Skeletal muscle satellite cell (primary cell): Measurements from ENCODE around the gene DNAH7.
"Not testable (repeated sequence)": the region's sequence is repeated elsewhere in the genome, so short reads cannot be mapped to it uniquely, and the experiment has no call there.

Source experiments
- H3K27me3 ChIP-seq: 2 replicates; pipeline ENCODE4 v1.7.0; 2013; ENCODE audit warnings: low read length; ENCODE audit not compliant: control insufficient read depth, insufficient read depth
- H3K36me3 ChIP-seq: 2 replicates; pipeline ENCODE4 v1.7.0; 2013; ENCODE audit warnings: mild to moderate bottlenecking, control low read depth, low read length; ENCODE audit not compliant: insufficient read depth
- H3K4me1 ChIP-seq: 2 replicates; pipeline ENCODE4 v1.7.0; 2013; ENCODE audit warnings: low read length; ENCODE audit not compliant: control insufficient read depth, insufficient read depth
- H3K4me2 ChIP-seq: 2 replicates; pipeline ENCODE4 v1.7.0; 2013; ENCODE audit warnings: mild to moderate bottlenecking, low read length
- H3K4me3 ChIP-seq: 2 replicates; pipeline ENCODE4 v1.7.0; 2013; ENCODE audit warnings: low read length
- H3K9ac ChIP-seq: 2 replicates; pipeline ENCODE4 v1.7.0; 2013; ENCODE audit warnings: mild to moderate bottlenecking, low read depth, low read length, moderate library complexity
- H3K9me3 ChIP-seq: replicated peaks from 2 replicates; pipeline ENCODE4 v1.7.0; 2013; ENCODE audit warnings: mild to moderate bottlenecking, control low read depth, low read length

The DNAH7 gene

DNA sequence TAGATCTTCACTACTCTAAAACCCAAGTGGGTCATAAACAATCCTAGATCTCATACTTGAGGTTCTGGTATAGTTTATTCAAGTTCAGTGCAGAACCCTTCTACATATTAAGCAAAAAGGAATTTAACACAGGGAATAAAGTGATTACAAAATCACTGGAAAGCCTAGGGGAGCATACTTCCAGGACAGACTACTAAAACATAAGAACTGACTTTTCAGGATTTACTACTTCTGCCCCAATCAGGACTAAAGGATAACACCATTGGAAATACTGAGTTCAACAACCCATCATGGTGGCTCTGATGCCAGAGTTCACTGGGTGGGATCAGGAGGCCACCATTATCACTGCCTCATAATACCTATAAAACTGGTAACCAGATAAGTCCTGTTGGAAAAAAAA, 123.6 kb downstream of the DNAH7 start:
- Histone ChIP-seq H3K4me2 (no peak overlapping the region), H3K9ac (no peak overlapping the region), H3K36me3 (no peaks in the 10 kb centered on the region), H3K4me3 (no peak overlapping the region), H3K4me1 (no peaks in the 10 kb centered on the region), H3K27me3 (no peaks in the 10 kb centered on the region), H3K9me3 (no peaks in the 10 kb centered on the region)

- H3K9ac ChIP-seq, result no peak overlapping the region
- no peaks in the 10 kb centered on the region for H3K36me3 ChIP-seq
- no peaks in the 10 kb centered on the region for H3K9me3 ChIP-seq
- H3K4me3 ChIP-seq, result no peak overlapping the region
- no peaks in the 10 kb centered on the region for H3K27me3 ChIP-seq
- peaks cover 3% of the 10 kb centered on the region for H3K4me1 ChIP-seq
- no peak overlapping the region for H3K4me2 ChIP-seq
Observed at GRCh38 chr2:195937176-195937575, 131.5 kb downstream of the DNAH7 start.

DNA sequence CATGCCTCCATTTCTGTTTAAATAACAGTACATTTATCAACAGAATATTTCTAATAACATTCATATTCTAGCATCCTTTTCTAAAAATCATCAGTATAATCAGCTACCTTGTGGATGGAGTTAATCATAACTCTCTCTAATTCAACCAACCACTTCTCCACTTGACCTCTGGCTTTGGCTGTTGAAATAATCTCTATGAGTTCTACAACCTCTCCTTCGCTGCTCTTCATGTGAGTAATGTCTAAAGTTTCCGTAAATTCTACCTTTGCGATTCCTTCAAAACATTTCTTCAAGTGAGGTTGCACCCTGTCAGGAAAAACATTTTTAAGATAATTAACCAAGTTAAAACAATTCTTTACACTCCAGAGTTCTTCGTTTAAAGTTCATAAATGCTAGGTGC, 134.2 kb downstream of the DNAH7 start:
- Histone ChIP-seq H3K4me1 (peaks cover 3% of the 10 kb centered on the region), H3K36me3 (no peaks in the 10 kb centered on the region), H3K4me2 (no peak overlapping the region), H3K9me3 (no peaks in the 10 kb centered on the region), H3K4me3 (no peak overlapping the region), H3K9ac (no peak overlapping the region), H3K27me3 (no peaks in the 10 kb centered on the region)

DNA sequence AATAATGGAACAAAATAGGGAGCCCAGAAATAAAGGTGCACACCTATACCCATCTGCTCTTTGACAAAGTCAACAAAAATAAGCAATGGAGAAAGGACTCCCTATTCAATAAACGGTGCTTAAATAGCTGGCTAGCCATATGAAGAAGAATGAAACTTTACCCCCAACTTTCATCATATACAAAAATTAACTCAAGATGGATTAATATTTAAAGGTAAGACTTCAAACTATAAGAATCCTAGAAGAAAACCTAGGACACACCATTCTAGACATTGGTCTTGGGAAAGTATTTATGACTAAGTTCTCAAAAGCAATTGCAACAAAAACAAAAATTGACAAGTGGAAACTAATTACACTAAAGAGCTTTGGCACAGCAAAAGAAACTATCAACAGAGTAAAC, 139.1 kb downstream of the DNAH7 start:
- H3K4me1 ChIP-seq, result no peaks in the 10 kb centered on the region
- no peaks in the 10 kb centered on the region for H3K27me3 ChIP-seq
- no peaks in the 10 kb centered on the region for H3K36me3 ChIP-seq
- H3K4me3 ChIP-seq, result no peak overlapping the region
- H3K4me2 ChIP-seq, result no peak overlapping the region
- no peak overlapping the region for H3K9ac ChIP-seq
- no peaks in the 10 kb centered on the region for H3K9me3 ChIP-seq

DNA sequence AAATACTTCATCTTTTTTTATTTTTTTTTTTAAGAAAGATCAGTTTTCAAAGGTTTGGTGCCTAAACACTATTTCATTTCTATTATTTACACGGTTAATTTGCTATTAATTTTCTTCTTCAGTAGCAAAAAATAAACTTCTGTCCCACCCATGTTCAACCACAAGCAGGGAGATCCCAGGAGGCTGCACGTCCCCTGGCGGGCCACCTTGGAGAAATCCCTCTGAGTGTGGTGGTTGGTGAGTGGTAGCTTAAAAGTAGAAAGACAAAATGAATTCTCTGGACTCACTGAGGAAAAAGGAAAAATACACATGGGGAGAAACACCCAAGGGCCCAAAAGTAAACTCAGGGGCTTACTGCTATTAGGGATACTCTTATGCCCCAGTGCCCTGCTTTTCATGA, 143.5 kb downstream of the DNAH7 start:
- H3K9ac ChIP-seq, result no peak overlapping the region
- H3K4me3 ChIP-seq, result no peak overlapping the region

GRCh38 chr2:195923889-195924288, 144.7 kb downstream of the DNAH7 start:
- no peak overlapping the region for H3K4me3 ChIP-seq
- H3K36me3 ChIP-seq, result no peaks in the 10 kb centered on the region
- no peaks in the 10 kb centered on the region for H3K27me3 ChIP-seq
- no peaks in the 10 kb centered on the region for H3K4me1 ChIP-seq
- no peak overlapping the region for H3K9ac ChIP-seq
- H3K9me3 ChIP-seq, result no peaks in the 10 kb centered on the region
- H3K4me2 ChIP-seq, result no peak overlapping the region

More for the DNA sequence above, 143.5 kb downstream of the DNAH7 start:
- Histone ChIP-seq H3K36me3 (no peaks in the 10 kb centered on the region), H3K27me3 (no peaks in the 10 kb centered on the region), H3K4me2 (no peak overlapping the region), H3K4me1 (no peaks in the 10 kb centered on the region), H3K9me3 (no peaks in the 10 kb centered on the region)

- not testable (repeated sequence) for H3K9me3 ChIP-seq, H3K9ac ChIP-seq, H3K4me1 ChIP-seq, H3K27me3 ChIP-seq, H3K4me3 ChIP-seq, H3K4me2 ChIP-seq, H3K36me3 ChIP-seq
Observed at GRCh38 chr2:195917021-195917600, 151.5 kb downstream of the DNAH7 start.

DNA sequence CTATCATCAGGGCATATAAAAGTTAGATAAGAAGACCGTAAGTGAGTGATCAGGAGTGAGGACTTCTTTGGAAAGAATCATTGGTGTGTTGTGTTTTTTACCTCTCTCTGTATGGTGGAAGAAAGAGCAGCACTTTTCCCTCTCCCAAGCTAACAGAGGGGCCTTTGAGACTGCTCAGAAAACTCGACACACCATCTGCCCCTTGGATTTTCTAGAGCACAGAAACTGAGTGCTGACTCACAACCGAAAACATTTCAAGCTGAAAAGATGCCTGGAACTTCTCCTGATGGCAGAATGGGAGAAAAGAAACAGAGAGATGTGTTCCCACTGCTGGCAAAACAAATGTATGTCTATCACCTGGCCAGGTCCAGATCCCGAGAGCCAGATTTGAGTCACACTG, 156.6 kb downstream of the DNAH7 start:
- Histone ChIP-seq H3K4me2 (no peak overlapping the region), H3K9me3 (no peaks in the 10 kb centered on the region), H3K27me3 (no peaks in the 10 kb centered on the region), H3K36me3 (no peaks in the 10 kb centered on the region), H3K4me3 (no peak overlapping the region), H3K4me1 (no peaks in the 10 kb centered on the region), H3K9ac (no peak overlapping the region)

GRCh38 chr2:195910570-195910969, 158.1 kb downstream of the DNAH7 start:
- Histone ChIP-seq H3K4me2 (no peak overlapping the region), H3K4me1 (no peaks in the 10 kb centered on the region), H3K9ac (no peak overlapping the region), H3K4me3 (no peak overlapping the region), H3K36me3 (no peaks in the 10 kb centered on the region), H3K9me3 (no peaks in the 10 kb centered on the region), H3K27me3 (no peaks in the 10 kb centered on the region)

DNA sequence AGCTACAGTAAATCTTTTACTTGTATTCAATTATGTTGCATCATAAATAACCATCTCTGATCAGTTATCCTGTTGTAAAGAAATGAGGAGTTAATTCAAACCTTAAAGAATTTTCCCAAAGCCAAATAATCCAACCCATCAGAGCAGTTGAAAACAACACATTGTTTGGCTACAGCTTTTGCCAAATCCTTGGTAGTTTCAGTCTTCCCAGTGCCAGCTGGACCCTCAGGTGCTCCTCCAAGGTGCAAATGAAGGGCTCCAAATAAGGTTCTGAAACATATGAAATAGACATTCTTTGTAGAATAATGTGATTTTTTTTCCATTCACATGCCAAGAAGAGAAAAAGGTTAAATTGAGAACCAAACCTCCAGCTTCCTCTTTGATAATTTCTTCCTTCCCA, 158.7 kb downstream of the DNAH7 start:
- Histone ChIP-seq H3K4me3 (no peak overlapping the region), H3K27me3 (no peaks in the 10 kb centered on the region), H3K9me3 (no peaks in the 10 kb centered on the region), H3K4me1 (no peaks in the 10 kb centered on the region), H3K36me3 (no peaks in the 10 kb centered on the region), H3K9ac (no peak overlapping the region), H3K4me2 (no peak overlapping the region)

DNA sequence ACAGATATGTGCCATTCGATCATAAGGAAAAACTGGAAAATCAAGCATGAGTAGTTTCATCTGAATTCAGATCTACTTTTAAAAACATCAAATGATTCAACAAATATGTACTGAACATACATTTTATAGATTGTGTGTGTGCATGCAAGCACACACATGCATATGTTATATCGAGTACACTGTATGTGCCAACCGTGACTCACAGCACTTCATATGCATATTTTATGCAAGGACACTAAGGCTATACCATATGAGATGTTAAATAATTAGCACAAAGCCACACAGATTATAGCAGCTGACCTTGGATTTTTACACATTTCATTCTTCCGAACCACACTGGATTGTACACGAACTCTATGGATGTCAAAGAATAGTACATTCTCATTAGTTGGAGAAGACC, 161.2 kb downstream of the DNAH7 start:
- Histone ChIP-seq H3K36me3 (no peaks in the 10 kb centered on the region), H3K9me3 (no peaks in the 10 kb centered on the region), H3K9ac (no peak overlapping the region), H3K4me3 (no peak overlapping the region), H3K27me3 (no peaks in the 10 kb centered on the region), H3K4me1 (no peaks in the 10 kb centered on the region), H3K4me2 (no peak overlapping the region)

- H3K4me3 ChIP-seq, result no peak overlapping the region
- H3K9me3 ChIP-seq, result no peaks in the 10 kb centered on the region
- H3K4me1 ChIP-seq, result peaks cover 6% of the 10 kb centered on the region
- H3K36me3 ChIP-seq, result no peaks in the 10 kb centered on the region
- H3K9ac ChIP-seq, result no peak overlapping the region
- H3K4me2 ChIP-seq, result no peak overlapping the region
- no peaks in the 10 kb centered on the region for H3K27me3 ChIP-seq
Observed at GRCh38 chr2:195903956-195904355, 164.7 kb downstream of the DNAH7 start.
